Activated B cell treated with CpG ODN at 0.5 μM for 24 hours (primary cell): ENCODE measurements around the gene TIGD7. TPM values are rescaled to one million over a fixed set of nuclear protein-coding genes. Genes with fewer than 3 reads are reported as not detected.
"Not testable (repeated sequence)": the region's sequence is repeated elsewhere in the genome, so short reads cannot be mapped to it uniquely, and the experiment has no call there.

ENCODE experiments used
- ATAC-seq: fragments of 200-7000 bp; cut with Tn5 transposase; one replicate; pipeline ENCODE4 v1.10.0; 2021; ENCODE audit warnings: low read depth, mild to moderate bottlenecking, moderate library complexity
- CTCF ChIA-PET: fragments of 350-600 bp; sonication (Branson Sonifier 250); formaldehyde crosslinking; loops from one replicate; lab custom pipeline; 2021; ENCODE audit warnings: antibody characterized with exemption; lab: Charles Lee
- POLR2A ChIA-PET: fragments of 350-600 bp; sonication (Branson Sonifier 250); formaldehyde crosslinking; loops from one replicate; lab custom pipeline; 2021; ENCODE audit warnings: antibody characterized with exemption; lab: Charles Lee
- DNase-seq: peaks from one replicate; pipeline ENCODE4 v3.0.0; 2022
- H3K27ac Mint-ChIP-seq: one replicate; pipeline ENCODE4 v1.8.0; 2020; ENCODE audit warnings: mixed read lengths
- H3K27me3 Mint-ChIP-seq: one replicate; pipeline ENCODE4 v1.8.0; 2021; ENCODE audit warnings: mixed read lengths
- H3K36me3 Mint-ChIP-seq: one replicate; pipeline ENCODE4 v1.8.0; 2021; ENCODE audit warnings: low read depth, mixed read lengths
- H3K4me1 Mint-ChIP-seq: one replicate; pipeline ENCODE4 v1.8.0; 2021; ENCODE audit warnings: mixed read lengths
- H3K4me3 Mint-ChIP-seq: one replicate; pipeline ENCODE4 v1.8.0; 2020; ENCODE audit warnings: mild to moderate bottlenecking, mixed read lengths
- H3K9me3 Mint-ChIP-seq: one replicate; pipeline ENCODE4 v1.8.0; 2020; ENCODE audit warnings: mixed read lengths
- intact Hi-C: fragments of 100-400 bp; cut with micrococcal nuclease; formaldehyde crosslinking; loops from one replicate; pipeline ENCODE4 v1.15.1; 2024
- total RNA-seq: library from RNA; stranded (reverse); gene quantifications from 2 replicates; pipeline ENCODE4 v1.2.3, GENCODE V29; 2022
- TF ChIP-seq, protein P1 (sequence below): fragments of 200-600 bp; IDR thresholded peaks from one replicate; pipeline ENCODE4 v1.8.0; 2022; ENCODE audit warnings: antibody characterized with exemption, mild to moderate bottlenecking

Gene TIGD7
- total RNA-seq, 1 donor from 2014 or later = 11.0 TPM

DNA sequence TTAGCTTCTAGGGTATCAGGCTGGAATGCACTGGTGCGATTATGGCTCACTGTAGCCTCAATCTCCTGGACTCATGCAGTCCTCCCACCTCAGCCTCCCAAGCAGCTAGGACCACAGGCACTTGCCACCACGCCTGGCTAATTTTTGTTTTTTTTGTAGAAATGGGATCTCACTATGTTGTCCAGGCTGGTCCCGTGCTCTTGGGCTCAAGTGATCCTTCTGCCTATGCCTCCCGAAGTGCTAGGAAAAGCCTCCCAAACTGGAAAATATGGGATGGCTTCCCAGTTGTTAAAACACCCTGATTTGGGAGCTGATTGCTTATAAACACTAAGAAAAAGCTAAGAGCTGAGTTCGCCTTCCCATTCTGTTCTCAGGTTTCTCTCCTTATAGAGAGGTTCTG is 28.6 kb downstream of the TIGD7 start:
- Mint-ChIP-seq H3K4me3 (no peak overlapping the region), H3K36me3 (no peaks in the 10 kb centered on the region), H3K9me3 (no peaks in the 10 kb centered on the region), H3K27ac (no peak overlapping the region), H3K27me3 (no peaks in the 10 kb centered on the region), H3K4me1 (no peaks in the 10 kb centered on the region)
- DNase-seq (no peak), ATAC-seq (no peak)
- TF ChIP-seq, protein P1, sequence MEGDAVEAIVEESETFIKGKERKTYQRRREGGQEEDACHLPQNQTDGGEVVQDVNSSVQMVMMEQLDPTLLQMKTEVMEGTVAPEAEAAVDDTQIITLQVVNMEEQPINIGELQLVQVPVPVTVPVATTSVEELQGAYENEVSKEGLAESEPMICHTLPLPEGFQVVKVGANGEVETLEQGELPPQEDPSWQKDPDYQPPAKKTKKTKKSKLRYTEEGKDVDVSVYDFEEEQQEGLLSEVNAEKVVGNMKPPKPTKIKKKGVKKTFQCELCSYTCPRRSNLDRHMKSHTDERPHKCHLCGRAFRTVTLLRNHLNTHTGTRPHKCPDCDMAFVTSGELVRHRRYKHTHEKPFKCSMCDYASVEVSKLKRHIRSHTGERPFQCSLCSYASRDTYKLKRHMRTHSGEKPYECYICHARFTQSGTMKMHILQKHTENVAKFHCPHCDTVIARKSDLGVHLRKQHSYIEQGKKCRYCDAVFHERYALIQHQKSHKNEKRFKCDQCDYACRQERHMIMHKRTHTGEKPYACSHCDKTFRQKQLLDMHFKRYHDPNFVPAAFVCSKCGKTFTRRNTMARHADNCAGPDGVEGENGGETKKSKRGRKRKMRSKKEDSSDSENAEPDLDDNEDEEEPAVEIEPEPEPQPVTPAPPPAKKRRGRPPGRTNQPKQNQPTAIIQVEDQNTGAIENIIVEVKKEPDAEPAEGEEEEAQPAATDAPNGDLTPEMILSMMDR = no peak
- ChIA-PET POLR2A (interaction anchor here (0.6 to 0.7 kb wide), 2 partner anchors 33 to 273 kb away, joined by 5 to 13 read pairs; no protein-coding TSS in a partner anchor), CTCF (interaction anchor here (0.6 kb wide), 1 partner anchor 10 kb away, joined by 3 read pairs; no protein-coding TSS in a partner anchor)
- intact Hi-C loops = no loop called here

DNA sequence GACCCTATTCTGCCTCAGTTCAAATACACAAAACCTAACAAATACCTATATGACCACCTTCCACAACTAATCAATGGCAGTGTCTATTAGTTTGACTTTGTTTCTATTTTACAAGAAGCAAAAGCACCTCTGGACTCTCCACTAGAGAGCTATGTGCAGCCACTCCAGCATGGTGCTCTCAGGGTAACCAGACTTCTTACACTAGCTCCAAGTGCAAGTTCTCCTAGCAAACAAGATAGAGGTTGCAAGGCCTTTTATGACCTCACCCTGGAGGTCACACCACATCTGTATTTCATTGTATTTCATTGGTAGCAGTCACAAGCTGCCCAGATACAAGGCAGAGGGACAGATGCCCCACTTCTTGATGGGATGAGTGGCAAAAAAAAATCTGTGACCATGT is 30.3 kb downstream of the TIGD7 start:
- TF ChIP-seq, protein P1 = no peak
- ATAC-seq (no peak), DNase-seq (no peak)
- intact Hi-C loops = no loop called here
- Mint-ChIP-seq H3K36me3 (no peaks in the 10 kb centered on the region), H3K27ac (no peak overlapping the region), H3K4me1 (no peaks in the 10 kb centered on the region), H3K4me3 (no peak overlapping the region), H3K27me3 (no peaks in the 10 kb centered on the region), H3K9me3 (no peaks in the 10 kb centered on the region)
- CTCF ChIA-PET = no interaction called here
- POLR2A ChIA-PET = no interaction called here

DNA sequence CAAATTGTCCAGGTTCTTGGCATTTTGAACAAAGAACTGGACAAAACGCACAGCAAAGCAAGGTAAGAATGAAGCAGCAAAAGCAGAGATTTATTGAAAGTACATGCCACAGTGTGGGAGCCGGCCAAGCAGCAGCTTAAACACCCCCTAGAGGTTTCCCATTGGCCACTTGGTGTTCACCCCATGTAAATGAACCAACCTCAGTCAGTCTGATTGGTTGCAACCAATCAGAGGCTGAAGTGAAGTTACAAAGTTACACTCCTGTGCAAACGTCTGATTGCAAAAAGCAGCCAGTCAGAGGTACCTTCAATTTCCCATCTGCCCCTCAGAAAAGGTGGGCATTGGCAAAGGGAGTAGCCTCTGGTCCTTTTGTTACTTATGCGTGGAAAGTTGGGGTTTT is 30.7 kb downstream of the TIGD7 start:
- intact Hi-C loops = no loop called here
- no peak for ATAC-seq
- no peaks in the 10 kb centered on the region for H3K27me3 Mint-ChIP-seq
- H3K4me1 Mint-ChIP-seq = no peaks in the 10 kb centered on the region
- TF ChIP-seq, protein P1 = no peak
- POLR2A ChIA-PET = no interaction called here
- DNase-seq = no peak
- no peaks in the 10 kb centered on the region for H3K9me3 Mint-ChIP-seq
- CTCF ChIA-PET = no interaction called here
- no peaks in the 10 kb centered on the region for H3K36me3 Mint-ChIP-seq
- H3K27ac Mint-ChIP-seq = no peak overlapping the region
- no peak overlapping the region for H3K4me3 Mint-ChIP-seq

DNA sequence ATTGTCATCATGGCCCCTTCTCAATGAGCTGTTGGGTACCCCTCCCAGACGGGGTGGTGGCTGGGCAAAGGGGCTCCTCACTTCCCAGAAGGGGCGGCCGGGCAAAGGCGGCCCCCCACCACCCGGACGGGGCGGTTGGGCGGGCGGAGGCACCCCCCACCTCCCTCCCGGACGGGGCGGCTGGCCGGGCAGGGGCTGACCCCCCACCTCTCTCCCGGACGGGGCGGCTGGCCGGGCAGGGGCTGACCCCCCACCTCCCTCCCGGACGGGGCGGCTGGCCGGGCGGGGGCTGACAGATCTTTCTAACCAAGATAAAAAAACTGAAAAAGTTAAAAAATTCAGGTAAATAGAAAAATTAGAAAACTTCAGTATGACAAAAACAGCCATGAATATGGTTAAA is 33.9 kb downstream of the TIGD7 start:
- H3K4me3 Mint-ChIP-seq, H3K27ac Mint-ChIP-seq, H3K27me3 Mint-ChIP-seq, CTCF ChIA-PET, ATAC-seq, intact Hi-C loops, H3K4me1 Mint-ChIP-seq, POLR2A ChIA-PET, DNase-seq, H3K9me3 Mint-ChIP-seq: not testable (repeated sequence)
- H3K36me3 Mint-ChIP-seq = peaks cover 22% of the 10 kb centered on the region

DNA sequence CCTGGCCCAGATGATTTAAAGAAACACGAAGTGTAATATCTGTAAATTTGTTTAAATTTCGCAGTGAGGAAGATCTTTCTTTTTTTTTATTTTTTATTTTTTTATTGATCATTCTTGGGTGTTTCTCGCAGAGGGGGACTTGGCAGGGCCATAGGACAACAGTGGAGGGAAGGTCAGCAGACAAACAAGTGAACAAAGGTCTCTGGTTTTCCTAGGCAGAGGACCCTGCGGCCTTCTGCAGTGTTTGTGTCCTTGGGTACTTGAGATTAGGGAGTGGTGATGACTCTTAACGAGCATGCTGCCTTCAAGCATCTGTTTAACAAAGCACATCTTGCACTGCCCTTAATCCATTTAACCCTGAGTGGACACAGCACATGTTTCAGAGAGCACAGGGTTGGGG is 34.5 kb downstream of the TIGD7 start:
- H3K27me3 Mint-ChIP-seq, H3K9me3 Mint-ChIP-seq, H3K27ac Mint-ChIP-seq, ATAC-seq, DNase-seq, intact Hi-C loops, CTCF ChIA-PET, H3K4me1 Mint-ChIP-seq, H3K4me3 Mint-ChIP-seq: not testable (repeated sequence)
- H3K36me3 Mint-ChIP-seq = peaks cover 23% of the 10 kb centered on the region
- POLR2A ChIA-PET = interaction anchor here (1.2 kb wide), 1 partner anchor 12 kb away, joined by 4 read pairs; the partner anchor contains the start of gene ZNF263

DNA sequence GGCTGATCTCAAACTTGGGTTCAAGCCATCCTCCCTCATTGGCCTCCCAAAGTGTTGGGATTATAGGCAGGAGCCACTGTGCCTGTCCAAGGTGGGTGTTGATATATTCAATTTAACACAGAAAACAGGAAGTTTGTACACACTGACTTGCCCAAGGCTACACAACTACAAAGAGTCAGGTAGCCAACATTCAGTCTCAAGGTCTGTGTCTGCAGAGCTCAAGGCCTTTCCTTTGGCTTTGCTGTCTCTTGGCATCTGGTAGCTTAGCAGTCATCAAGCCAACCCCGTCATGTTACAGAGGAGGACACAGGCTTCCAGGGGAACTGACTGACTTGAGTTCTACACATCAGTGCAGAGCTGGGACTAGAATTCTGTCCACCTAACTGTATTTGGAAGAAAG is 36.9 kb downstream of the TIGD7 start:
- ATAC-seq = no peak
- Mint-ChIP-seq H3K4me1 (peaks cover 22% of the 10 kb centered on the region), H3K27ac (no peak overlapping the region), H3K36me3 (peaks cover 35% of the 10 kb centered on the region), H3K9me3 (no peaks in the 10 kb centered on the region), H3K4me3 (no peak overlapping the region), H3K27me3 (no peaks in the 10 kb centered on the region)
- ChIA-PET CTCF (no interaction called here), POLR2A (no interaction called here)
- no peak for DNase-seq
- intact Hi-C loops = loop anchor here (10.0 kb wide), 1 partner anchor 113 kb away; no protein-coding TSS in a partner anchor
- TF ChIP-seq, protein P1 = no peak
